HG03135 (cell line): ENCODE results near the gene GKN1.

Source experiments
- ATAC-seq: cut with Tn5 transposase; IDR thresholded peaks from one replicate; pipeline ENCODE4 v1.9.1; 2021; ENCODE audit warnings: mild to moderate bottlenecking, moderate library complexity; ENCODE audit not compliant: unreplicated experiment

The GKN1 gene

GRCh38 chr2:69001879-69002278 is 27.4 kb downstream of the GKN1 start:
- no peak for ATAC-seq

- ATAC-seq = no peak
Measured at GRCh38 chr2:69003731-69004130, 29.3 kb downstream of the GKN1 start.

DNA sequence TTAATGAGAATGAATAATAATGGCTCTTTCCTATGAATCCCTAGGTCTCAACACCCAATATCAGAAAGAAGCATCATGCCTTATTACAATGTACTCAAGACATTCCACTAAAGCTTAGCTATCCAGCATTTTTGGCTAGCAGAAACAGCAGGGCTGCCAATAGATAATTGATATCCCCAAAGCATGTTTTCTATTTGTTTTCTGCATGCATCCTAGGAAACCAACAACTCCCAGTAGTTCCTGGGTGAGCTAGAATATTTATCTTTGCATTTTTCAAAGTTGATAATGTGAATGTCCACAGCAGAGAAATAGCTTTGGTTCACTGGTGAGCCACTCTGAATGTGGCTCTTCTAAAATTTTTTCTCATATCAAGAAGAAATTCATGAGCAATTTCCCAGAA is 32.7 kb downstream of the GKN1 start:
- ATAC-seq = no peak

DNA sequence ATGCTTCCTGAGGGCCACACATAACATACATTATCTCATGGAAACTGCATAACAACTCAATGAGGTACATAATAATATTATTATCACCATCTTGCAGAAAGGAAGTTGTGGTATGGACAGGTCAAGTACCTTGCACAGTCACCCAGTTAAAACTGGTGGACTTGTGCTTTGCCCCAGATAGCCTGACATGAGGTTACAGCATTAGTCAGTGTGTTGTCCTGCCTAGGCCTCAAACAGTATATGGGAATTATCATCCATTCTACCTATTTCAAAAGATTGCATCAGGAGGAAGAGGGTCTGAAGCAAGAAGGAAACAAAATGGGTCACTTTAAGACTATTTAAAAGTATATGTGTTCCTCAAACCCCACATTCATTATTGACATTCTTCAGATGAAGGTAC is 33.2 kb downstream of the GKN1 start:
- ATAC-seq = no peak

GRCh38 chr2:69010437-69011194 is 36.2 kb downstream of the GKN1 start:
- ATAC-seq = no peak

DNA sequence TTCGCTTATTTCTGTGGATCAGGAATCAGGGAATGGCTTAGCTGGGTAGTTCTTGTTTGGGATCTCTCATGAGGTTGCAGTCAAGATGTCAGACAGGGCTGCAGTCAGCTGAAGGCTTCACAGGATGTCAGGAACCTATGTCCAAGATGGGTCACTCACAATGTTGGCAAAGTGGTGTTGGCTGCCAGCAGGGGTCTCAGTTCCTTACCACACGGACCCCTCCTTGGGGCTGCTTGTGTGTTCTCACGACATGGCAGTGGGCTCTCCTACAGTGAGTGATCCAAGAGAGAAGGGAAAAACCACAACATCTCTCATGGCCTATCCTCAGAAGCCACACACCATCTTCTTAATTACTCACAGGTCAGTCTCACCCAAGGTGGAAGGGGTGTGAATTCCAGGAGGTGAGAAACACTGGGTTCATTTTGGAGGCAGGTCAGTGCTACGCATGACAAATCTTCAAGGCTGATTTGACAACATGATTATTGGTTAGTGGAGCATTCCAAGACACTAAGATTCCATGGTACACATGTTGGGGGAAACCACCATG is 37.2 kb downstream of the GKN1 start:
- no peak for ATAC-seq

DNA sequence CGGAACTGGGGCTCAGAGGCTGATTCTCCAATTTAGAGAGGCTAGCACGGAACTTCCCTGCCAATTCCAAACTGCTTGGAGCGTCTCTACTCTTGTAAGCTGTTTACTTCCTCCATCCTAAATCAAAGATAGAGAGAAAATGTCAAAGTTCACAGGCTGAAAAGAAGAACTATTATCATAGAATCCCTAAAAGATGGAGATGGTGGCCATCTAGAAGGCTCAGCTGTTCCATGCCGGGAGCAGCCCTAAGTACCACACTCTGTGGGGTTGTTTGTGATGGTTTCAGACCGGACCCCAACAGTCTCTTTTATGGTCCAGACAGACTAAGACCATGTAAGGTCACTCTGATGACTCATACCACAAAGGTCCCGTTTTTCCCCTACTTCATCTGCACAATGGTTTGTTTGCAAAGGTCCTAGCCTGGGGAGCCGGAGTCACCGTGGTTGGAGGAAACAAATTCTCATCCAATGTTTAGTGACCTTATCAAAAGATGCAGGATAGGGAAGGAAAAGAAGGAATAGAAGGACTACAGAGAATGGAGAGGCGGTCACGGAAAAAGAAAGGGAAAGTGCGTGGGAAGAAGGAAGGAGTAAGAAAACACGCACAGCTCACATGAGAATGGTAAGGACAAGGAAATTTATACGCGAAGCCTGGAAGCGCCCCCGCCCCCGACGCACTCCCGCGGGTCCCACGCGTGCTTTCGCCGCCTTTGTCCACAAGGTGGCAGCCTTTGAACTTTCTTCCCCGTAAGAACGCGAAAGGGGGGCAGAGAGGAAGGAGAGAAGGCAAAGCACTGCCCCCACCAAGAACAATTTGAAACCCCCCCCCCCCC is 38.1 kb downstream of the GKN1 start:
- ATAC-seq = no peak

DNA sequence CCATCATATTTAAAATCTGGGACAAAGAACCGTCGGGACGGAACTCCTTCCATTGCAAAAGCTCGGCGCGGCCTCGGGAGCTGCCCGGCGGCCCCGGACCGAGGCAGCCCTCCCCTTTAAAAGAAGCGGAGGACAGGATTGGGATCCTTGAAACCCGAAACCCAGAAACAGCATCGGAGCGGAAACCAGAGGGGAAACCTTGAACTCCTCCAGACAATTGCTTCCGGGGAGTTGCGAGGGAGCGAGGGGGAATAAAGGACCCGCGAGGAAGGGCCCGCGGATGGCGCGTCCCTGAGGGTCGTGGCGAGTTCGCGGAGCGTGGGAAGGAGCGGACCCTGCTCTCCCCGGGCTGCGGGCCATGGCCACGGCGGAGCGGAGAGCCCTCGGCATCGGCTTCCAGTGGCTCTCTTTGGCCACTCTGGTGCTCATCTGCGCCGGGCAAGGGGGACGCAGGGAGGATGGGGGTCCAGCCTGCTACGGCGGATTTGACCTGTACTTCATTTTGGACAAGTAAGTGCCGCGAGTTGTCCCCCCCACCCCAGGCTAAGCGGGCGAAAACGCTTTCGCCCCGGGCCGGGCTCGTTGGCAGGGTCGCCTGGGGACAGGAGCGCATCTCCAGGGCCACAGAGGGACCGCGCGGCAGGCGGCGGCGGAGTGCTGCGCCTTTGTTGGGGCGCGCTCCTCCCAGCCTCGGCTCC is 38.9 kb downstream of the GKN1 start, which contains the start of gene ANTXR1:
Gene ANTXR1, plus strand, starts transcription at position 38 of the 698 bp plus-strand sequence. Its CDS starts 321 bp downstream, at position 359.
- ATAC-seq = no peak

DNA sequence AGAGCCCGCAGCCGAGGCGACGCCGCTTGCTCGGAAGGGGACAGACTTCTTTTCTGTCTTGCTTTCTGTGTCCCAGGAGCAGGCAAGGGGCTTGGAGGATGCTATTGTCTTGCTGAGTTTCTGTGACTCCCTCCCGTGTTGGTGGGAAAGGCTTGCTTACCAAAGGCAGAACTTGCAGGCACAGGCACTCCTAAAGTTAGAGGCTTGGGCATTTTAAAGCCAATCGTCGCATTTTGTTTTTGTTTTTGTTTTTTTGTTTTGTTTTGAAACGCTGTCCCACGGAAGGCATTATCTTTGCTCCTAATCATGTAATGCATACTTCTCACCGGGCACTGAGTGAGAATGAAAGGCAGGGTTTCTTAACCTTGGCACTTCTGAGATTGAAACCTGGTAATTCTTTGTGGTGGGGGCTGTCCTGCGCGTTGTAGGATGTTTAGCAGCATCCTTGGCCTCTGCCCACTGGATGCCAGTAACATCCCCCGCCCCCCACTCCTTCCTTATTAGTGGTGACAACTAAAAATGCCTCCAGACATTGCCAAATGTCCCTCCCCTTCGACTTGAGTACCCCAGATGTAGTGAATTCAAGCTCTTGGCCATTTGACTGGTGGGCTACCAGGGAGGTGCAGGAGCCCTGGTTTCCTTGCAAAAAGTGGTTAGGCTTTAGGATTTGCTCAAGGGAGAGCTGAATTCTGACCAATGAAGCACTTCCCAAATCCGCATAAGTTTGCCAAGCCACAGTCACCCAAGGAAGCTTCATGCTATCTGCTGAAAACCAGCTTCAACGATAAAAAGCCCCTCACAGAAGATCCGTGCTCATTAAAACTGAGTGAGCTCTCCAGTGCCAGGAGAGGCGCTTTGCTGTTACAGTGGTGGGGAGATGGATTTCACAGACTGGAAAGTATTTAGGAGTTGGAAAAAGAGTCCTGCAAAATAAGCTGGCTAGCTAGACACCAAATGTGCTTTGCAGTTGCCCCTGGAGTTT is 39.7 kb downstream of the GKN1 start:
- no peak for ATAC-seq

DNA sequence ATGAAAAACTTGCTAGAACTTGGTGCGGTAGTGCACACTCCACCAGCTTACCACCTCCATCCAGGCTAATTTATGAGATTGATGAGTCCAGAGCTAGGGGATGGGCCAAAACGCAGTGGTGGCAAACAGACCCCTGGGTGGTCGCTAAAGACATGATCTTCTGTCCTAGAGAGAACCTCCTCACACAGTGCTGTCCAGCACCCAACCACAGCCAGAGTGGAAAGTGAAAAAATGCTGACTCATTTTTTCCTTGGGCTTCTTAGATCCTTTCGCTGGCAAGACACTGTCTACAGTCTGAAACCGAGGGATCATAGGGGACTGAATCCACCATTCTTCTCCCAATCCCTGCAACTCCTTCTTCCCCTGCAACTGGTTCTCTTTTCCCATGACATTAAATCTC is 42.6 kb downstream of the GKN1 start:
- no peak for ATAC-seq

DNA sequence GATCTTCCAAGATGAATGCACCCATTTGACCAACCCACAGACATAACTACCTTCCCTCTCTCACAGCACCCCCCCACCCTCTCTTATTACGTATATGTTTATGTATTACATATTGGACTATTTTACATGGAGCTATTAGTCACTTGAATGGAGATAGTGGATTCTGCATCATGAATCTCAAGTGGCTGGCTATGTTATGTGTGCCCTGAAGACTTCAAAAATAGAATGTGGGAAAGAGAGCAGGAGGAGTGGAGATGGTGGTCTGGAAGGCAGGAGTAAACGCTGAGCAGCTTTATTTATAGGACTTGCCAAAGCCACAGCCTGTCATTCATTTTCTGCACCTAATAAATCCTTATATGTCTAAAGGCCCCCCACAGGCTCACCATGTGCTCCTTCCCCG is 43.4 kb downstream of the GKN1 start:
- no peak for ATAC-seq

DNA sequence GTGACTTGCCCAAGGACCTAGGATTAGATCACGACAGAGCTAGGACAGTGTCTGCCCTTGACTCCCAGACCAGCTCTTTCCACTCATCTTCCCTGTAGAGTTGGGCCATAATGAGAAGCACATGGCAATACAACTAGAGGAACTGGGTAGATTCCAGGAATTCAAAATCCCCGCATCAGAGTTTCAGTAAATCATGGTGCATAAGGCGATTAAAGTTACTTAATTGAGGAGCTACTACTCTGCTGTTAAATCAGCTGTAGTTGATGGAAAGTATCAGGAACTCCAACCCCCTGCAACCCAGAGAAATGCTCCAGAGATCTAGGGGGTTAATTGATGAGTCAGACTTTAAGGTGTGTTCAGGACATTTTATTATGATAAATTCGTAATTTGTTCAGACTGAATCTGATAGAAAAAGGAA is 44.3 kb downstream of the GKN1 start:
- ATAC-seq = no peak

DNA sequence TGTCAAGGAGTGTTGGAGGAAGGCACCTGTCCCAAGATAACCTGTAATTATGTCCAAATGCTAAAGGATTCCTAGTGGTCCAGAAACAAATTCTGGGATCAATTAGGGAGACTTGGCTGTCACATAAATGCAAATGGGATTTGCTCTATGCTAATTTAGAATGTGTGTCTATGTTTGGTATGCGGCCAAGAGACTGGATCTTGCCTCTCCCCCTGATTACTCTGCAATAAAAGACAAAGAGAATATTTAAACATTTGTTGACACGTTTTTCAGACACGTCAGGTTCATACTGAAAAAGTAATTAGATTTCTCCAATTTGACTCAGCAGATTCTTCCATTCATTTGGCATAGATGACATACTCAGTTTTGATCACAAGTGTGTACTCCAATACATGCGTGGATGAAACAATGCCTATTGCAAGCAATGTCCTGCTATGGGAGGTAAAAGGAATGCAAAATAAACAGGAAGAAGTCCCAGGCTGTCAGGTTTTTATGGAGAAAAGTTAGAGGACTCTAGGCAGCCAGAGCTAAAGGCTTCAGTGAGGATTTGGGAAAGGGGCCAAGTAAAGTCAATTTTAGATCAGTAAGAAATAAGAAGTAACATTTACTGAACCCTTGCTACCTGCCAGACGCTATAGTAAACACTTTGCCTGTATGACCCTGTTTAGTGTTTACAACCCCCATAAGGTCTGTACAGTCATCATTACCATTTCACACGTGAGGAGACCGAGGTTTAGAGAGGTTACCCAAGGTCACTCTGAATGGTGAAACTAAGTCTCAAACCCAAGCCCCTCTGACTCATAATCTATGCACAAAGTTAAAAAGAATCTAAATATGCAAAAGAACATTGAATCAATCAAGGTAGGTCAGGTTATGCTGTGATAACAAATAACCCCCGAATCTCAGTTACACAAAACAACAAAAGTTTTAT is 46.3 kb downstream of the GKN1 start:
- ATAC-seq = no peak

GRCh38 chr2:69021727-69022126 is 47.3 kb downstream of the GKN1 start:
- ATAC-seq = no peak

DNA sequence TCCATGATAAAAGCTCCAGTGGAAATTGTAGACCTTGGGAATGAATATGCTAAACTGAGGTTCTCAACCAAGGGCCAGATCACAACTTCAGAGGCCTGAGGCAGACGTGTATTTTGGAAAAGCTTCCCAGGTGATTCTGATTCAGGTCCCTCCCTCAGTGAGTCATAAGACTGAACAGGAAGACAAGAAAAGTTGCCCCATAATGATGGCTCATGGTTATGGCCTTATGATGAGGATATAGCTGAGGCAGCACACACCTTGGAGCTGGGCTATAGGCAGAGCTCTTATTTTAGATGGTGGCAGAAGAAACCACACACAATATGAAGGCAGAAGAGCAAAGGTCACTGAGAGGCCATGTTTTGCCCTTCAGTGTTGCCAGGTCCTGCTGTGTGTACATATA is 48.1 kb downstream of the GKN1 start:
- ATAC-seq = no peak

GRCh38 chr2:69023236-69023635 is 48.8 kb downstream of the GKN1 start:
- no peak for ATAC-seq

GRCh38 chr2:69026026-69026425 is 51.6 kb downstream of the GKN1 start:
- ATAC-seq = no peak

DNA sequence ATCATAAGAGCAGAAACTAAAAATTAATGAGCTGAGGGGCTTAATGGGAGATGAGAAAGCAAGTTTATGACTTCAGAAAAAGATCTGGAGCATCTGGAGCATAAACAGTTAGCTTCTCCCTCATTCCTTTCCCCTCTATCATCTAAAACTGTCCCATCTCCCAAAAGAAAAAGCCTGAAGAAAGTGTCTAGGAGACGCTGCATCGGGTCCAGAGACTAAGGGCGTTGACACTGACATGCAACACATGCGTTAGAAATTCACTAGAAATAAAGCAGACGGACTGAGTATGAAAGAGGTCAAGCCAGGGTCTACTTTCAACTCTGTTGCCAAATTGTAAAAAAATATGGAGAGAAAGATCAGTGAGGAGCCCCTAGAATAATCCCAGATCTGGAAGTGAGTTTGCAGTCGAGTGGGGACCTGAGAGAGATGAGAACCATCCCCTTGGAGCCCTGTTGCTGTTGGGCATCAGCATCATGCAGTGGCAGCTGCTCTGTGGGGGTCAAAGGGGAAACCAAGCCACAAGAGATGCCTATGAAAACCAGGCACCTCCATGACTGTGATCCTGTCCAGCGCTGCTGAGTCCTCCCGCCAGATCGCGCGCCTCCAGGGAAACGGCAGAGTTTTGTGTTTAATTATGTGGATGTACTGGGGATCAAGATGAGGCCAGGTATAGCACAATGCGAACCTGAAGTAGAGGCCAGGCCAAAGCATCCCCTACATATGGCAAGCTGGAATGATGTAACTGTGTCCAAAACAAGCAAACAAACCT is 52.4 kb downstream of the GKN1 start:
- no peak for ATAC-seq
